Liver (tissue), 9 donors: ENCODE data around the gene CYFIP2. TPM values are rescaled to one million over a fixed set of nuclear protein-coding genes. Genes with fewer than 3 reads are reported as not detected.

Source experiments
- DNase-seq: peaks from one replicate; pipeline ENCODE4 v3.0.0-alpha.2; 2017; ENCODE audit warnings: low spot score
- H3K27ac ChIP-seq, 2 donors: one replicate each; pipeline ENCODE4 v1.7.0; 2013; ENCODE audit warnings: inconsistent platforms in 2 of 2, low read length in 2 of 2, control low read depth in 1 of 2, low read depth in 1 of 2, mild to moderate bottlenecking in 1 of 2
- H3K27me3 ChIP-seq, 4 donors: one replicate each; pipeline versions ENCODE4 v1.6.1 to v1.7.0; 2013; ENCODE audit warnings: low read length in 3 of 4, inconsistent platforms in 1 of 4, mild to moderate bottlenecking in 1 of 4, moderate library complexity in 1 of 4; ENCODE audit not compliant: control insufficient read depth in 4 of 4, insufficient read depth in 4 of 4
- H3K36me3 ChIP-seq, 4 donors: one replicate each; pipeline versions ENCODE4 v1.6.1 to v1.7.0; 2013; ENCODE audit warnings: low read length in 3 of 4, mild to moderate bottlenecking in 3 of 4, low read depth in 1 of 4, moderate library complexity in 1 of 4; ENCODE audit not compliant: control insufficient read depth in 4 of 4, insufficient read depth in 3 of 4
- H3K4me1 ChIP-seq, 4 donors: one replicate each; pipeline versions ENCODE4 v1.6.1 to v1.7.0; 2013; ENCODE audit warnings: low read length in 3 of 4, mild to moderate bottlenecking in 3 of 4, moderate library complexity in 1 of 4; ENCODE audit not compliant: control insufficient read depth in 4 of 4, insufficient read depth in 4 of 4
- H3K4me3 ChIP-seq, 3 donors: one replicate each; pipeline versions ENCODE4 v1.6.1 to v1.7.0; 2013; ENCODE audit warnings: low read length in 3 of 3, control low read depth in 1 of 3, low read depth in 1 of 3, mild to moderate bottlenecking in 1 of 3
- H3K9ac ChIP-seq, 2 donors: one replicate each; pipeline ENCODE4 v1.7.0; 2013; ENCODE audit warnings: low read length in 2 of 2, mild to moderate bottlenecking in 2 of 2, moderate library complexity in 2 of 2, control low read depth in 1 of 2, low read depth in 1 of 2
- H3K9me3 ChIP-seq, 4 donors: one replicate each; pipeline versions ENCODE4 v1.6.1 to v1.7.0; 2013; ENCODE audit warnings: low read length in 3 of 4; ENCODE audit not compliant: control insufficient read depth in 4 of 4
- ATF3 ChIP-seq: IDR thresholded peaks from 2 replicates; pipeline ENCODE4 v1.6.1; 2016; ENCODE audit warnings: antibody characterized with exemption
- CTCF ChIP-seq: fragments of 150-350 bp; IDR thresholded peaks from 2 replicates; pipeline ENCODE4 v1.5.1; 2017; ENCODE audit warnings: improper control_type of control experiment, low read depth, low read length; ENCODE audit not compliant: missing input control
- FOXA1 ChIP-seq: IDR thresholded peaks from 2 replicates; pipeline ENCODE4 v1.6.1; 2016; ENCODE audit warnings: antibody characterized with exemption
- FOXA2 ChIP-seq: IDR thresholded peaks from 2 replicates; pipeline ENCODE4 v1.6.1; 2016; ENCODE audit warnings: antibody characterized with exemption
- GABPA ChIP-seq, 2 donors: IDR thresholded peaks in 1 of 2; conservative IDR thresholded peaks in 1 of 2; 2 replicates each; pipeline ENCODE4 v1.6.1; 2016; ENCODE audit warnings: antibody characterized with exemption in 2 of 2, mild to moderate bottlenecking in 1 of 2, moderate library complexity in 1 of 2
- HNF4A ChIP-seq, 2 donors: conservative IDR thresholded peaks; 2 replicates each; pipeline ENCODE4 v1.6.1; 2016; ENCODE audit warnings: antibody characterized with exemption in 2 of 2, mild to moderate bottlenecking in 2 of 2
- HNF4G ChIP-seq: IDR thresholded peaks from 2 replicates; pipeline ENCODE4 v1.6.1; 2016; ENCODE audit warnings: antibody characterized with exemption
- JUND ChIP-seq, 2 donors: IDR thresholded peaks; 2 replicates each; pipeline ENCODE4 v1.6.1; 2016; ENCODE audit warnings: antibody characterized with exemption in 2 of 2
- NR2F2 ChIP-seq: IDR thresholded peaks from 2 replicates; pipeline ENCODE4 v1.6.1; 2016; ENCODE audit warnings: antibody characterized with exemption
- RAD21 ChIP-seq, 2 donors: IDR thresholded peaks; 2 replicates each; pipeline ENCODE4 v1.6.1; 2016; ENCODE audit warnings: antibody characterized with exemption in 2 of 2, mild to moderate bottlenecking in 2 of 2
- REST ChIP-seq: IDR thresholded peaks from 2 replicates; pipeline ENCODE4 v1.6.1; 2016; ENCODE audit warnings: antibody characterized with exemption, mild to moderate bottlenecking
- RXRA ChIP-seq, 2 donors: IDR thresholded peaks; 2 replicates each; pipeline ENCODE4 v1.6.1; 2017 to 2018; ENCODE audit warnings: antibody characterized with exemption in 2 of 2, mild to moderate bottlenecking in 1 of 2
- SP1 ChIP-seq: IDR thresholded peaks from 2 replicates; pipeline ENCODE4 v1.6.1; 2018; ENCODE audit warnings: antibody characterized with exemption, mild to moderate bottlenecking
- TAF1 ChIP-seq: conservative IDR thresholded peaks from 2 replicates; pipeline ENCODE4 v1.6.1; 2016; ENCODE audit warnings: antibody characterized with exemption, mild to moderate bottlenecking
- YY1 ChIP-seq: IDR thresholded peaks from 2 replicates; pipeline ENCODE4 v1.6.1; 2016; ENCODE audit warnings: antibody characterized with exemption, mild to moderate bottlenecking
- ZBTB33 ChIP-seq: IDR thresholded peaks from 2 replicates; pipeline ENCODE4 v1.6.1; 2016; ENCODE audit warnings: antibody characterized with exemption
- WGBS: extraction: QIAGEN DNeasy Blood & Tissue Kit; methylation state at CpG from one replicate; pipeline ENCODE4 v1.1.7; 2013; 5-methylcytosine and 5-hydroxymethylcytosine counted together
- polyA plus RNA-seq, 2 donors: library from polyadenylated mRNA; stranded (reverse) in 1 of 2; unstranded in 1 of 2; fragments of 200-250 nt in 1 of 2; fragments of >200 nt in 1 of 2; fragmentation: Nextera tagmentation in 1 of 2; extraction: Ambion mirVana in 1 of 2; gene quantifications; one replicate each; pipeline versions ENCODE4 v1.2.1 to v1.2.3, GENCODE V29; 2013 to 2015
- total RNA-seq, 2 donors: library from RNA; depleted of rRNA; stranded (reverse); fragments of >200 nt; gene quantifications; one replicate each; pipeline ENCODE4 v1.2.3, GENCODE V29; 2014
- donor health status: healthy.
- donor health status: healthy.
- donor health status: healthy.
- donor health status: healthy.
- donor health status: healthy.

The CYFIP2 gene
- total and polyA plus RNA-seq, 4 donors, result 12.6 to 38.9 (median 28.2) TPM

DNA sequence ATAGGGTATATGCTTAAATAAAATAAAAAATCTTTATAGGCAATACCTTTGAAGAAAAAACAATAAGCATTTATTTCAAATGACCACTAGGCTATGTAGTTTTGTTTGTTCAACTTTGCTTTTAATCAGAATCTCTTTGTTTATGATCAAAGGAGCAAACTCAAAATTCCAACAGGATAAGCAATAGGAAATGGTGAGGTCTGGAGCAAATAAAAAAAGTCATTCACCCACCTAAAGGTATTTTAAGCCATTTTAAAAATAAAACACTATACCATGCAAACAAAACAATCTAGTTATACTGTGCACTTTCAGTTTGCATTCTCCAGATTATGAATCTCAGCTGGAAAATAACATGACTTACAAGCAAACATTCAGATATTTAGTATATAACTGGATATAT lies 35.3 kb upstream of the CYFIP2 start:
- Histone ChIP-seq H3K4me3 (no peak overlapping the region), H3K36me3 (no peaks in the 10 kb centered on the region), H3K27ac (no peak overlapping the region), H3K4me1 (no peaks in the 10 kb centered on the region), H3K9me3 (no peaks in the 10 kb centered on the region), H3K27me3 (no peaks in the 10 kb centered on the region), H3K9ac (no peak overlapping the region)
- DNase-seq, result no peak
- TF ChIP-seq RAD21 (IDR thresholded peaks at IDR 0.05) (no peak), YY1 (no peak), HNF4A (conservative IDR thresholded peaks at IDR 0.05) (no peak), NR2F2 (no peak), REST (no peak), TAF1 (no peak), JUND (IDR thresholded peaks at IDR 0.05) (no peak), HNF4G (no peak), ZBTB33 (no peak), GABPA (IDR thresholded peaks at IDR 0.05 in 1 of 2, conservative IDR thresholded peaks at IDR 0.05 in 1 of 2) (no peak), SP1 (no peak), FOXA1 (no peak), CTCF (no peak), ATF3 (no peak), RXRA (IDR thresholded peaks at IDR 0.05) (no peak), FOXA2 (no peak)

- H3K4me3 ChIP-seq, result no peak overlapping the region
- no peak for DNase-seq
- 74% methylated on average over 6 of the region's 6 CpGs for WGBS
- no peaks in the 10 kb centered on the region for H3K9me3 ChIP-seq
- H3K27me3 ChIP-seq, result no peaks in the 10 kb centered on the region
- H3K4me1 ChIP-seq, result no peaks in the 10 kb centered on the region
- H3K36me3 ChIP-seq, result no peaks in the 10 kb centered on the region
- TF ChIP-seq RXRA (IDR thresholded peaks at IDR 0.05) (no peak), ATF3 (no peak), TAF1 (no peak)
- no peak overlapping the region for H3K9ac ChIP-seq
- no peak overlapping the region for H3K27ac ChIP-seq
These were observed 33.2 kb upstream of the CYFIP2 start for GRCh38 chr5:157232706-157233105.
